Smooth muscle cell of the brain vasculature (primary cell): ENCODE data around the gene MTA1.
A peak's percentile ranks its signal among the peaks of the same experiment; 100 is the strongest.

ENCODE experiments used
- DNase-seq: peaks from one replicate; pipeline ENCODE4 v3.0.0-alpha.2; 2012; ENCODE audit warnings: low read depth, low spot score

MTA1 gene

DNA sequence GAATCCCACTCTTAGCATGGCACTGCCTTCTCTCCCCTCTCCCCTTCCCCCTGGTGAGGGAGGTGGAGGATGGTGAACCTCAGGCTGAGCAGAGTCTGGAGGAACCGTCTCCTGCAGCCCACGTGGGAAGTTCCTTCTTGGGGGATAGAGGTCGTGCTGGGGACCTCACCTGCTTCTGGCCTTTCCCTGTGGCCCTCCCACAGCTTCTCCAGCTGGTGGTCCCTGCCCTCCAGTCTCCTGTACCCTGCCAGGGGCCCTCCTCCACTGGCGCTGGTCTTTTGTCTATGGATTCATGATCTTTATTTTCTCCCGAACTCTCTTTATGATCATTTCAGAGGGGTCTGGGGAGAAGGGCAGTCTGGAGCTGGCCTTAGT lies 9.0 kb upstream of the MTA1 start:
- no peak for DNase-seq

DNA sequence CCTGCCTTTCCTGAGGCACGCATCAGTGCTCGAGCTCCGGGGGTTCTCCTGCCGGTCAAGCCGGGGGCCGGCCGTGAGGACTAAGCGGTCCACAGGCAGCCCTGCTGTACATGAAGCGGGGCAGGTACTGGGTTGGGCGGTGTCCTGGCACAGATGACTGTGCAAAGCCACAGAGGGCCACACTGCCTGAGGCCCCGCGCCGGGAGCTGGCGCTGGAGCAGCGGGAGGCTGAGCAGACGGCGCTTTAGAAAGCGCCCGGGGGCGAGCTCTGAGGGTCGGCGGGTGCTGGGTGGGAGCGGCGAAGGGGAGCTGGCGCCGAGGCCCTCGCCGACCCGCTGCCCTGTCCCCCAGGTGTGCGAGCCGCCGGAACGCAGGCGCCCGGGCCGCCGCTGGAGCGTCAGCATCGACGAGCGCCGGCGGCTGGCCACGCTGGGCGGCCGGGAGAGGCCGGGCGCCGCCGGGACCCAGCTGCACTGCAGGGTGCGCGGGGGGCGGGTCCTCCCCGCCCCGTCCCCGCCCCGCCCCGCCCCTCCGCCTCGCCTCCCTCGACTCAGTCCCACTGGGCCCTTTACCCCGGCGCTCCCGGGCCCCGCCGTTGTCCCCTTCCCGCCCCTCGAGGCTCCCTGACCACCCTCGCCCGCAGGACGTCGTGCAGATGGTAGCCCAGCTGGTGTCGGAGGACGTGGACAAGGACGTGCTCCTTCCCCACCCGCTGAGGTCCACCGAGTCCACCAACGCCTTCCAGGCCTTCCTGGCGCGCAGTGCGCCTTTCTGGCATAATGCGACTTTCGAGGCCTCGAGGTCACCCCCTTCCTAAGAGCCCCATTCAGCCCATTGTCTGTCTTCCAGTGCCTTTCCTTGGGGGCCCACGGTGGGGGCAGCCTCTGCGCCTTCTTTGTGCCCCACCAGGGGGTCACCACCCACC lies 8.3 kb upstream of the MTA1 start:
- DNase-seq, result no peak

DNA sequence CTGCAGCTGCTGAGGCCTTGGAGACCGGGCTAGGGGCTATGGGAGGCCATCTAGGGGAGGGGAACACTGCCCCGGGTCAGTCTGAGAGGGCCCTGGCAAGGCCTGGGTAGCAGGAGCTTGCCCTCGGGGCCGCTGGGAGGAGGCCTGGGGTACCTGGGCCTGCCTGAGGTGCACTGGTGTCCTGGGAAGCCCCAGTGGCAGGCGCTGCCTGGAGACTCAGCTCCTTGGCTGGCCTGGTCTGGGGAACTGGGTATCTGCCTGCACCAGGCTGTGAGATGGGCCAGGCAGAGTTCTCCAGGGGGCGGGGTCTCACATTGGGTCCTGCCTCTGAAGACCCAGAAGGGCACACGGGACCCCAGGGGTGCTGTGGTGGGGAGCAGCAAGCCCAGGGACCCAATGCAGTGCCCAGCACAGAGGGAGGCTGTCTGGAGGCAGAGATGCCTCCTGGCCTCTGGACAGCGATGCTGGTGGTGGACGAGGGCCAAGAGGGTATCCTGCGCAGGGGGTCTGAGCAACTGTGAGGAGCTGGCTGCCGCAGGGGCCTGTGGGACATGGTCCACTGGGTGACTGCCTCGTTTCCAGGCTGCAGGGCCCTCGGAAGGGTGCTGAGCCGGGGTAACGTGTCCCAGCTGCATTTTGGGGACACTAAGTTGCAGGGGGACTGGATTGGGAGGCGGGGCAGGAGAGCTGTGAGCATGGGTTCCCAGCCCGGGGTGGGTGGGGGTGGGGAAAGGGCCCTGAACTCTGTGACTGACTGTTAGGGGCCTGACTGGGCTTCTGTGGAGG lies 7.4 kb upstream of the MTA1 start:
- DNase-seq, result no peak

DNA sequence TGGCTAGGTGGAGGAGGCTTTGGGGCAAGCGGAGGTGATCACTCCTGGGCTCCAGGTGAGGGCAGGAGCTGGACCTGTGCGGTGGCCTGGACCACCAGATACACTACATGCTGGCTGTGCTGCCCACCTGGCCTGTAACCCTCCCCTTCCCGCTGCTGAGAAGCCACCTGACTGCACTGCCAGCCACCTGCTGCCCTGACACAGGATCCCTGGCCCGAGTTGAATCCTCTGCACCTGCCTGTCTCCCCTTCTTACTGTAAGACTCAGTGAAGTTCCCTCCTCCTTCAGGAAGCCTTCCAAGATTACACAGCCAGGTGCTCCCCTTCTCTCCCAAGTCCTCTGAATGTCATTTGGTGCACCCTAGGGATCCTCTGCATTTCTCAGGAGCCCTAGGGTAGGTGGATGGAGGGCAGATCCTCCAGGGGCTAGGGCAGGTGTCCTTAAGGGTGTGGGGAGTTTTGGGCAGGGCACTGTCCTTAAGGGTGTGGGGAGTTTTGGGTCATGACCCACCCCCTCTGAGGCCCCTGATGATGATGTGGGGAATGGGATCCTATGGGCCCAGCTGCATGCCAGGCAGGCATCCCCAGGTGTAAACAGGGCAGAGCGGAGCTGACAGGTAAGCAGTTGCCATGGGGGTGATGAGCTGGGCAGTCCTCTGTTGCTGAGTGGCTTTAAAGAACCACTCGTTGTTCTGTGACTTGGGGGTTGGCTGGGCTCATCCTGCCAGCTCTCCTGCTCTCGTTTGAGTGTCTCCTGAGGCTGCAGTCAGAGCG lies 6.7 kb upstream of the MTA1 start:
- DNase-seq, result no peak

DNA sequence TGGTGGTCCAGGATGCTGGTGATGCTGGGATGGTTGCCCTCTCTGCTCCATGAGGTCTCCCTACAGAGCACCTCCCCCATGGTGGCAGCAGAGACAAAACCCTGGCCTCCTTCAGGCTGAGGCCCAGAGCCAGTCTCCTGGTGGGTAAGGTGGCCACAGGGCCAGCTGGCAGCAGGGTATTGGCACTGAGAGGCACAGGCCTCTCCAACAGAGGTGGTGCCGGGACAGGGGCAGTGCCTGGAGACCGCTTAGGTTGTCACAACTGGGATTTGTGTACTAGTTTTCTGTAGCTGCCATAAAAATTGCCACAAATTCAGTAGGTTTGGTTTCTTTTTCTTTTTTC lies 6.1 kb upstream of the MTA1 start:
- no peak for DNase-seq

DNA sequence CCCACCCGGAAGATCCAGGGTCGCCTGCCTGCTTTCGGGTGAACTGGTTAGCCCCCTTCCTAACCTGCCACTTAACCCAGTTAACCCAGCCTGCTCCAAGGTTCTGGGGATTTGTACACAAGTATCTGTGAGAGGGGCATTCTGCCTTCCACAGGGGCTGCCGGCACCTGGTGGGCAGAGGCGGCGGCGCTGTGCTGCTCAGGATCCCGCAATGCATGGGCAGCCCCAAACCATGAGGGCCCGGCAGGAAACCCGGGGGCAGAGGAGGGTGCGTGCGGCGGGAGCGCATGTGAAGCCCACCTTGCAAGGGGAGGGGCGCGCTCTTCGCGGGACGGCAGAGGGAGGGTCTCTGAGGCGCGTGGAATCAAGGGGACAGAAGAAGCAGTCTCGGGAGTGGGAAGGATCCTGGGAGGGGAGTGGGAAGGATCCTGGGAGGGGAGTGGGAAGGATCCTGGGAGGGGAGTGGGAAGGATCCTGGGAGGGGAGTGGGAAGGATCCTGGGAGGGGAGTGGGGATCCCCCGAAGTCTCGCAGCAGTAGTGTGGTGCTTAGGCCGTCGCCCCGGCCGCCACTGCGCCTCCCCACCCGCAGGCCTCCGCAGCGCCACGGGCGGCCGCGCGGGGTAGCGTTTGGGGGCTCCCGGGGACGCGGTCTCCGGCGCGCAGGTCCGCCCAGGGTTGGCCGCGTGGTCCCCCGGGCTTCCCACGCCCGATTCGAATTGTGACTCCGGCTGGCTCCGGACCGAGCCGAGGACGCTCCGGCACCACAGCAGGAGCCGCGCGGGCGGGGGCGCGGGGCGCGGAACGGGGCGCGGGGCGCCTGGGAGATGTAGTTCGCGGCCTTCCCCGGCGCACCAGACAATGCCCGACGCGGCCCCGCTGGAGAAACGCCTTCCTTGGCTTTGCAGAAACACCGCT lies 4.9 kb upstream of the MTA1 start:
- DNase-seq, result peak; percentile 18

DNA sequence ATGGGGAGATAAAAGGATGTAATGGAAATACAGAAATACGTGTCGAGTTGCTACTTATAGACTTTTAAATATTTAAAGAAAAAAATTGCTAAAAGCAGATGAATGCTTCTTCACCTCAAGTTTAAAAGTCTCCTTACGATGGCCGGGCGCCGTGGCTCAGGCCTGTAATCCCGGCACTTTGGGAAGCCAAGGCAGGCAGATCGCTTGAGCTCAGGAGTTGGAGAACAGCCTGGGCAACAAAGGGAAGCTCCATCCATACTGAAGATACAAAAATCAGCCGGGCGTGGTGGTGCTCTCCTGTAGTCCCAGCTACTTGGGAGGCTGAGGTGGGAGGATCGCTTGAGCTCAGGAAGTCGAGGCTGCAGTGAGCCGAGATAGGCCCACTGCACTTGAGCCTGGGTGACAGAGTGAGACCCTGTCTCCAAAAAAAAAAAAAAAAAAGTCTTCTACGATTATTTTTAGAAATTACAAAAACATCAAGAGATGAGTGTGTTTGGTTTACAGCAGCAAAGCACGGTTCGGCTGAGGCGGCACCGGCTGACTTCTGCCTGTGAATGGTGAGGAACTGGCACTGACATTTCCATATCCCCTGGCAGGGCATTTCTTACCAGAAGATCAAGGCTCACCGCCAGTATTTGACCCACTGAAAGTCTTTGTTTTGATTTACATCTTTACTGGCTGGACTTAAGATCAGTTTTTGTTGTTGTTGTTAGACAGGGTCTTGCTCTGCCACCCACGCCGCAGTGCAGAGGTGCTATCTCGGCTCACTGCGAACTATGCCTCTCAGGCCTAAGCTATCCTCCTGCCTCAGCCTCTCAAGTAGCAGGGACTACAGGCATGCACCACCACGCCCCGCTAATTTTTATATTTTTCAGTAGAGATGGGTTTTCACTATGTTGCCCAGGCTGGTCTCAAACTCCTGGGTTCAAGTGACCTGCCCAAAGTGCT lies 3.9 kb upstream of the MTA1 start:
- DNase-seq, result no peak

DNA sequence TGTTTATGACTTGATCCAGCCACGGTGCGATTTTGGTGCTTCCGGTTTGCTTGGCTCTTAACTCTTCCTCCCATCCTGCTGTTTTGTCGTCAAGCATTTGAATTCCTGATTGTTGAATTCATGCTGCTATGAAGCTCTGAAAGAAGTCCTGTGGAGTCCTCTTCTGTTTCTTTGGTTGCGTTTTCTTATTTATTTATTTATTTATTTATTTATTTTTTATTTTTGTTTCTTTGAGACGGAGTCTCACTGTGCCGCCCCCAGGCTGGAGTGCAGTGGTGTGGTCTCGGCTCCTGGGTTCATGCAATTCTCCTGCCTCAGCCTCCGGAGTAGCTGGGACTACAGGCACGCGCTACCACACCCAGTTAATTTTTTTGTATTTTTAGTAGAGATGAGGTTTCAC lies 3.0 kb upstream of the MTA1 start:
- no peak for DNase-seq

DNA sequence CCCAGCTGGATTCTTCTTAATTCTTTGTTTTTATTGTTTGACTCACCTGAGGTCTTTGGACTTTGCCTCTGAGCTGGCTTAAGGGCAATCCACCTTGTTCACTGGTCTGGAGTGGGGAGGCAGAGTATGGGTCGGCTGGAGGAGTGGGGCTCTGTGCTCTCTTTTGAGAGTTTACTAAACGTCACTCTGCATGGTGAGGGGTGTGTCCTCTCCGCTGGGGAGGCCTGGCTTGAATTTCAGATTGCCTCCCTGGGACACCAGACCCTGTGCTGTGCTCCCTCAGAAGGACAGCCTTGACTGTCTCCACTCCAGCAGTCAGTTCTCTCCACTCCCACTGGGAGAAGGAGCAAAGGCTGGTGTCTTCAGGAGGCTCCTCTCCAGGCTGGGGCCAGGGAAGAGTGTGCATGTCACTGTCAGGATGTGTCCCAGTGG lies 1.9 kb upstream of the MTA1 start:
- DNase-seq, result no peak

DNA sequence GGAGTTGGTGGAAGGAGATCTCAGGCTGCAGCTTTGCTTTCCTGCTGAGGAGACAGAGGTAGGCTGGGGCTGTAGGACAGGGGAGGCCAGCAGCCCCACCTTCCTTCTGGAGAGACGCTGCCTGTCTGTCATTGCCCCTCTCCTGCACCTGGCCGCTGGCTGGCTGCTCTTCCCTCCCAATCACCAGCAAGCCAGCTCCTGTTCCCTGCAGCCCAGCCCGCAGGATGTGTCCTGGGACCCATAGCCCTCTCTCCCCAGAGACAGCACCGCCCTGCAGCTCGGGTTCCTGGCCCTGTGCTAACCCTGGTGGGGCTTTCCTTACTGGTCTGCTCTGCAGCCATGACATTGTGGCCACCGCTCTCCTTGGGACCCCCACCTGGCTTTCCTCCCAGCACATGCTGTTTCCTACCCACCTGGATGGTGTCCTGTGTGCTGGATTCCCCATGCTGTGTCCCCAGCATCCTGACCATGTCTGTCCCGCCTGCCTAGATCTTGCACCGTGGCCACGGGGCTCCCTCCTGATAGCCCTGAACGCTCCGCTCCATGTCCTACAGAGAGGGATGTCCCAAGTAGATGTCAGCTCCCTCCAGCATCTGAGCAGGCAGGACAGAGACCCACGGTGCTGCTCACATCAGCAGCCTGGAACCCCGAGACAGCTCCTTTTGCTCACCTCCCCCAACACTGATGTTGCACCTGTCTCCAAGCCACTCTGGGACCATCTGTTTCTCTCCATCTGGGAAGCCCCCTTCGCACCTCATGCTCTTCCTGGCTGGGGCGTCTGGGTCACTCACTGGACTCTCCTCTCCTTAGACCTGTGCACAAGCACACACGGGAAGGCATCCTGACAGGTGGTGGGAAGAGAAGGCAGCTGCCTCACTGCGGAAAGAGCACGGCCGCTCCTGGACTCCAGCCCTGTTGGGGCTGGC lies 1.1 kb upstream of the MTA1 start:
- no peak for DNase-seq

DNA sequence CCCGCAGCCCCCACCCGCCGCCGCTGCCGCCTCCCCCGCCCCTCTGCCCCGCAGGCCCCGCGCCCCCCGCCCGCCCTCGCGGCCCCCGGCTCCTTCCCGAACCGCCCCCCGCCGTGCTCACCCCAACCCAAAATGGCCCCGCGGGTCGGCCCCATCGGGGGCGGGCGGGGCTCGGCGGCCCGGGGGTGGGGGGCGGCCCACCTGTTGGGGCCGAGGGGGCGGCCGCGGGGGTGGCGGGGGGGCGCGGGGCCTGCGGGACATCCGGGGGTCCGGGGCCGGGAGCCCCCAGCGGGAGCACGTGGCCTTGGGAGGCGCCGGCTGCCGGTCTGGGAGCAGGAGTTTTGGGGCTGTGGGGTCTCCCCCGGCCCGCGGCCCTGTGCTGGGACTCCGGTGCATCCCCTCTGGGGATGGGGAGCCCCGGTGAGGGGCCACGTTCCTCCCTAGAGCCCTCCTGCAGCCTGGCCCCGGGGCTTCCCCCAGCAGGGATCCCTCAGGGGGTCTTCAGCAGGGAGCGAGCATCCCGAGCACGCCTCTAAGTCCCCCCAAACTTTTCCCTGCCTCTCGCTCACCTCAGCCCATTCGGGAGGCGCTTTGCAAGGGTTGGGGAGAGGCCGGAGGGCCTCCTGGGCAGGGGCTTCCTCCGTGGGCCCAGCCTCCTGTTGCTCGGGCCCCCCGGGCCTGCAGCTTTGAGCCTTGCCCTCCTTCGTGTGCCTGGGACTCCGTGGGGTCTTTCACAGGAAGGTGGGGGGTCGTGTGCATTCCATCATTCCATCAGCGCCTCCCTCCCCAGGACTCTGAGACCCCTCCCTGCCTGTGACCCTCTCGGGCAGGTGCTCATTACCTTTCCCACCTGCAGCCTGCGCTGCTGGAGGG lies 710 bp downstream of the MTA1 start:
- no peak for DNase-seq

DNA sequence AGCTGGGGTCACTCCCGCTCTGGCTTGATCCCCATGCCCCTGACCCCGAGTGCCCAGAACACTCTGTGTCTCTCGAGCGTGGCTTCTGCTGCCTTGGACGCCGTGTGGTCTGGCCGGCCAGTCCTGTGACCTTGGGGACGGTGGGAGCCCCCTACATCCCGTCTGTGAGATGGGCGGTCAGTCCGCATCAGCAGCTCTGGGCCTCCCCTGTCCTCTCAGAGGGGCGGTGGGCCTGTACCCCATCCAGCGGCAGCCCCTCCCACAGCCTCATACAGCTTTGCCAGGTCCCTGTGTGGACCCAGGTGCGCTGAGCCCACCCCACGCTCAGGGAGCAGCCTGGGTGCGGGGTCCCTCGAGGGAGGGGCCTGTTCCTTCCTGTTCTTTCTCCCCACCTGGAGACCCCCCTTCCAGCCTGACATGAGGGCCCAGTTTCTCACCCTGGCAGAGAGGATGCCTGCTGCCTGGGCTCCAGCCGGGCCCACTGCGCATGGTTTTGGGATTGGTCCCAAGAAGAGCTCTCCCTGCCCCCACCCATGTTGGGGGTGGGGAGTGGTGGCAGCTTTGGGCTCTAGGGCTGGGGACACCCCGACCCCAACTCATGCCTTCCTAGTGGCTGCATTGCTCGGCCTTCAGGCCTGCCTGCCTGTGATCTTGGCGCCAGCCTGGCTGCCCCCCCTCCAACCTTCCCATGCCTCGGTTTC lies 1.5 kb downstream of the MTA1 start:
- DNase-seq, result no peak

DNA sequence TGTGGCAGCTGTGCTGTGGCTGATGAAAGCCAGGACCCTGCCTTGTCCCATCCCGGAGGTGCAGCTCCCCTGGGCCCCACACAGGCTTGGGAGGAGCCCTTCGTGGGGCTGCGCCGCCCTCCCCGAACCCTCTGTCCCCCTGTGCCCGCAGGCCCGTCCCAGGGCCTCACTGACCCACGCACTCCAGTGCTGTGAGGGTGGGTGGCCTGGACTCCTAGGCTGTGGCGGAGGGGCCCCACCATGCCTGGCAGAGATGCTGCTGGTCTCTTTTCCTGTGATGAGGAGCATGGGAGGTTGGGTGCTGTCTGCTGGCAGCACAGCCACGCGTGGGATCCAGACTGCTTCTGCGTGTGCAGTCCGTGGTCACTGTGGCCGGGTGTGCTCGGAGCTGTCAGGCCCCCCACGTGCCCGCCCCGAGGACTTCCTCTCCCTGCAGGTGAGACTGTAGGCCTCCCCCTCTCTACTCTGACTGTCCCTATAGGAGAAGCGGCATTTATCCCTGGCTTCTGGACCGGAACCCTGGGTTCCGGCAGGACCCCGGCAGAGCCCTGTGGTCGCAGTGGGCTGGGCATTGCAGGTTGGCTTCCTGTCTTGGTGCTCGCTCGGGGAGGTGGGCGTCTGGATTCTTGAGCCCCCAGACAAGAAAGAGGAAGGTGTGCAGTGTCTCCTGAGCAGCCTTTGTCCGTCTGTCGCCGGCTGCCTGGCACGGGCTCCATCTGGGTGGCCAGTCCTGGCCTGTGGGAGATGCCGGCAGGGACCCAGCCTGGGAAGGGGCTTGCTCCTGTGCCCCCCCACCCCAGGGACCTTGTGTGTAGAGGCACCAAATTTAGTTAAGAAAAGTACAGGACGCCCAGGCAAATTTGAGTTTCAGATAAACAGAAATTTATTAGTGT lies 2.3 kb downstream of the MTA1 start:
- no peak for DNase-seq

DNA sequence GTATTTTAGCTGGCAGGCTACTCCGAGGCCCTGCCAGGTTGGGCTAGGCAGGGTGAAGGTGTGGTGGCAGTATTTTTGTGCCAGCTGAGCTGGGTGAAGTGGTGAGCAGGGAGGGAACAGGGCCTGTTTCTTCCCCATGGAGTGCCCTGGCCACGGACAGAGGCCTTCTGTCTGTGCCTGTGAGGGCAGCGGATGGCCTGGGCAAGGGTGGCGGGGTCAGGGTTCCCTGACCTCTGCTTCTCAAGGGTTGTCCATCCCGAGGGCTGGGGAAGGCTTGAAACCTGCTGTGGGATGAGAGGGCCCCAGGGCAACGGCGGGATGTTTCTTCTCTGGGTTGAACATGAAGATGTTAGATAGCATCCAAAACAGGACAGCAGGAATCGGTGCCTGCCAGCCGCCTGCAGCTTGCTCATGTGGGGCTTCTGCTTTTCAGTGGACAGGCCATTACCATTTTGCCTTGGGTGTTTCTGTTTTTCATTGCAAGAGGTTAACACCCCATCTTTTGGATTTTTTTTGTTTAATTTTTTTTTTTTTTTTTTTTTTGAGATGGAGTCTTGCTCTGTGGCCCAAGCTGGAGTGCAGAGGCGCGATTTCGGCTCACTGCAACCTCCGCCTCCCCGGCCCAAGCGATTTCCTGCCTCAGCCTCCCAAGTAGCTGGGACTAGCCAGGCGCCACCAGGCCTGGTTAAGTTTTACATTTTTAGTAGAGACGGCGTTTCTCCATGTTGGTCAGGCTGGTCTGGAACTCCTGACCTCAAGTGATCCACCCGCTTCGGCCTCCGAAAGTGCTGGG lies 3.3 kb downstream of the MTA1 start:
- DNase-seq, result no peak

DNA sequence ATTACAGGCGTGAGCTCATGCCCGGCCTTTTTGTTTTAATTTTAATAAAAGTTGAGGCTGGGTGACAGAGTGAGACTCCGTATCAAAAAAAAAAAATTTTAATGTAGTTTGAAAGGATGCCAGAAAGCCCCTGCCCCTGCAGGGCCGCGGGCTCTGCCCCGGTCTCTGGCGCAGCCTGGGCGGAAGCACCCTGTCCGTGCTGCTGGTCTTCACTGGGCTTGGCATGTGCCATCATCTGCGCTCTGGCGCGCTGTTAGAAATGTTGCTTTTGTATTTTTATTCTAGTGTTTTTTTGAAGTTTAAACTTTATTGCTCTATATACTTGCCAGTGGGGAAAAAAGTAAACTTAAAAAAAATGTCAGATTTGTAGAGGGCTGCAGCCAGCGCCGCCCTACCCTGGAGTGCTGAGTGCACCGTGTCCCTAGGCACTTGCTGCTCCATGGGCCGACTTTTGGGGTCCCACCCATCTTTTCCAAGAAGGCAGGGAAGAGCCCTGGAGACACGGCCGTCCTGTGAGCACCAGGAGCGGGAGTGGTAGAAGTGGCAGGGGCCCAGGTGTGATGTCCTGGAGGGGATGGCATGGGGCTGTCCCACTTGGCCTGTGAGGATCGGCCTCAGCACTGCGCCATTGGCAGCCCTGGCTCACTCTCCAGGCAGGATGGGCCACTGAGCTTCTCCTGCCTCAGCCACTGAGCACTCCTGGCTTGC lies 4.0 kb downstream of the MTA1 start:
- DNase-seq, result no peak
